Fibroblast of villous mesenchyme (primary cell): ENCODE measurements around the gene TMEM120B. TPM values are rescaled to one million over a fixed set of nuclear protein-coding genes. Genes with fewer than 3 reads are reported as not detected.

Source experiments
- DNase-seq: peaks from one replicate; pipeline ENCODE4 v3.0.0-alpha.2; 2010; ENCODE audit warnings: low read depth
- H3K4me3 ChIP-seq: 2 replicates; pipeline ENCODE4 v1.5.1; 2011; ENCODE audit warnings: low read depth, mild to moderate bottlenecking, low read length
- CTCF ChIP-seq: IDR thresholded peaks from 2 replicates; pipeline ENCODE4 v1.5.1; 2012; ENCODE audit warnings: low read depth, mild to moderate bottlenecking, low read length; ENCODE audit not compliant: insufficient read depth
- total RNA-seq: library from RNA; depleted of rRNA; stranded (reverse); fragments of >200 nt; gene quantifications from 2 replicates; pipeline ENCODE4 v1.2.3, GENCODE V29; 2012

TMEM120B gene
- total RNA-seq, 1 donor, result 16.4 TPM

GRCh38 chr12:121828306-121828705 is 115.8 kb downstream of the TMEM120B start:
- no peak for TF ChIP-seq CTCF
- no peak for DNase-seq
- no peak overlapping the region for H3K4me3 ChIP-seq

GRCh38 chr12:121828826-121829225 is 116.3 kb downstream of the TMEM120B start:
- no peak overlapping the region for H3K4me3 ChIP-seq
- DNase-seq, result no peak
- no peak for TF ChIP-seq CTCF

- no peak for DNase-seq
- TF ChIP-seq CTCF, result no peak
- H3K4me3 ChIP-seq, result no peak overlapping the region
Measured at GRCh38 chr12:121829250-121829918, 116.8 kb downstream of the TMEM120B start.

GRCh38 chr12:121830134-121830533 is 117.6 kb downstream of the TMEM120B start:
- no peak overlapping the region for H3K4me3 ChIP-seq
- TF ChIP-seq CTCF, result no peak
- DNase-seq, result no peak

GRCh38 chr12:121830588-121831265 is 118.2 kb downstream of the TMEM120B start:
- DNase-seq, result no peak
- TF ChIP-seq CTCF, result no peak
- H3K4me3 ChIP-seq, result no peak overlapping the region

Other genes with a start within 250 kb of the TMEM120B start
- gene KDM2B, start 131.7 kb upstream of the TMEM120B start, total RNA-seq, result 28.1 and 34.1 TPM in 2 replicates
- 9.7 and 12.5 TPM in 2 replicates for gene ORAI1, start 86.2 kb upstream of the TMEM120B start, total RNA-seq
- gene MORN3, start 43.1 kb upstream of the TMEM120B start, total RNA-seq, result 0.32 TPM in 1 of 2 replicates, not detected in the other
- 9.0 and 11.7 TPM in 2 replicates for gene RHOF, start 80.9 kb downstream of the TMEM120B start, total RNA-seq
- gene SETD1B, start 91.3 kb downstream of the TMEM120B start, total RNA-seq, result 4.7 and 5.2 TPM in 2 replicates
- not detected in 2 replicates for gene HPD, start 146.1 kb downstream of the TMEM120B start, total RNA-seq
- 28.9 and 35.1 TPM in 2 replicates for gene PSMD9, start 176.0 kb downstream of the TMEM120B start, total RNA-seq
- 6.8 and 8.2 TPM in 2 replicates for gene CFAP251, start 205.8 kb downstream of the TMEM120B start, total RNA-seq